Measurements from ENCODE around the gene REC8. TPM values are rescaled to one million over a fixed set of nuclear protein-coding genes. Genes with fewer than 3 reads are reported as not detected.

Gene REC8
- total RNA-seq, 1 donor from 2014 or later, result 4.4 TPM

GRCh38 chr14:24179294-24179960 lies 7.5 kb downstream of the REC8 start:
- Mint-ChIP-seq H3K4me1 (ENCODE audit: low read depth) (no peaks in the 10 kb centered on the region), H3K4me3 (ENCODE audit: unreplicated experiment) (no peak overlapping the region), H3K9me3 (ENCODE audit: low read depth) (no peaks in the 10 kb centered on the region), H3K36me3 (ENCODE audit: low read depth) (peaks cover 21% of the 10 kb centered on the region), H3K27ac (ENCODE audit: unreplicated experiment) (no peak overlapping the region), H3K27me3 (ENCODE audit: low read depth) (no peaks in the 10 kb centered on the region)
- no peak for TF ChIP-seq CTCF (IDR thresholded peaks at IDR 0.05)
- no peak for DNase-seq (ENCODE audit: low spot score)

GRCh38 chr14:24179961-24180796 lies 8.3 kb downstream of the REC8 start:
- no peak for DNase-seq (ENCODE audit: low spot score)
- peaks cover 21% of the 10 kb centered on the region for H3K36me3 Mint-ChIP-seq (ENCODE audit: low read depth)

GRCh38 chr14:24181371-24182077 lies 9.6 kb downstream of the REC8 start:
- Mint-ChIP-seq H3K9me3 (ENCODE audit: low read depth) (no peaks in the 10 kb centered on the region), H3K27ac (ENCODE audit: unreplicated experiment) (no peak overlapping the region), H3K36me3 (ENCODE audit: low read depth) (peaks cover 21% of the 10 kb centered on the region), H3K27me3 (ENCODE audit: low read depth) (no peaks in the 10 kb centered on the region), H3K4me3 (ENCODE audit: unreplicated experiment) (no peak overlapping the region), H3K4me1 (ENCODE audit: low read depth) (no peaks in the 10 kb centered on the region)
- no peak for TF ChIP-seq CTCF (IDR thresholded peaks at IDR 0.05)
- DNase-seq (ENCODE audit: low spot score), result no peak

More at GRCh38 chr14:24179961-24180796, 8.3 kb downstream of the REC8 start:
- Mint-ChIP-seq H3K4me1 (ENCODE audit: low read depth) (no peaks in the 10 kb centered on the region), H3K27ac (ENCODE audit: unreplicated experiment) (no peak overlapping the region), H3K27me3 (ENCODE audit: low read depth) (no peaks in the 10 kb centered on the region), H3K9me3 (ENCODE audit: low read depth) (no peaks in the 10 kb centered on the region), H3K4me3 (ENCODE audit: unreplicated experiment) (no peak overlapping the region)
- TF ChIP-seq CTCF (IDR thresholded peaks at IDR 0.05), result no peak

GRCh38 chr14:24182110-24182882 lies 10.4 kb downstream of the REC8 start:
- Mint-ChIP-seq H3K4me1 (ENCODE audit: low read depth) (peaks cover 5% of the 10 kb centered on the region), H3K27ac (ENCODE audit: unreplicated experiment) (no peak overlapping the region), H3K9me3 (ENCODE audit: low read depth) (no peaks in the 10 kb centered on the region), H3K4me3 (ENCODE audit: unreplicated experiment) (no peak overlapping the region), H3K36me3 (ENCODE audit: low read depth) (peaks cover 17% of the 10 kb centered on the region), H3K27me3 (ENCODE audit: low read depth) (no peaks in the 10 kb centered on the region)
- no peak for TF ChIP-seq CTCF (IDR thresholded peaks at IDR 0.05)
- DNase-seq (ENCODE audit: low spot score), result no peak
